Measurements from ENCODE around the gene MYOZ1.

GRCh38 chr10:73614720-73615119, 26.6 kb downstream of the MYOZ1 start:
- TF ChIP-seq CTCF (IDR thresholded peaks at IDR 0.05; ENCODE audit: low read depth, low read length) (no peak), POLR2A (IDR thresholded peaks at IDR 0.05; ENCODE audit: extremely low read depth, insufficient read length) (no peak), MYC (IDR thresholded peaks at IDR 0.05; ENCODE audit: low read depth, low read length) (no peak)

Data from NB4 (cell line).